ENCODE data around the gene FAM200A. TPM values are rescaled to one million over a fixed set of nuclear protein-coding genes. Genes with fewer than 3 reads are reported as not detected.

FAM200A gene
- total RNA-seq, 1 donor from 2014 or later, result 21.1 TPM

GRCh38 chr7:99543916-99544315 lies 8.0 kb downstream of the FAM200A start:
- Histone ChIP-seq H3K79me2 (ENCODE audit: low read depth) (peaks cover under 1% of the 10 kb centered on the region), H3K4me3 (no peak overlapping the region), H2AFZ (replicated peaks) (no peak overlapping the region), H3K27ac (no peak overlapping the region), H3K9me3 (ENCODE audit: low read depth) (peaks cover 11% of the 10 kb centered on the region), H3F3A (ENCODE audit: low read depth) (no peaks in the 10 kb centered on the region), H4K20me1 (ENCODE audit: low read depth) (no peaks in the 10 kb centered on the region), H3K4me2 (no peak overlapping the region), H3K9ac (no peak overlapping the region), H3K4me1 (no peaks in the 10 kb centered on the region), H3K27me3 (no peaks in the 10 kb centered on the region), H3K36me3 (peaks cover 21% of the 10 kb centered on the region)
- H3K36me3 Mint-ChIP-seq, result peaks cover 49% of the 10 kb centered on the region
- H3K27ac Mint-ChIP-seq, result no peak overlapping the region
- peaks cover 8% of the 10 kb centered on the region for H3K27me3 Mint-ChIP-seq (ENCODE audit: insufficient read depth, low read depth)
- TF ChIP-seq EZH2phosphoT487 (IDR thresholded peaks at IDR 0.05) (no peak), CTCF (IDR thresholded peaks at IDR 0.05) (no peak), EZH2 (IDR thresholded peaks at IDR 0.05) (no peak)
- DNase-seq (ENCODE audit: low spot score), result no peak
- no peak overlapping the region for H3K4me3 Mint-ChIP-seq
- H3K9me3 Mint-ChIP-seq, result peaks cover 48% of the 10 kb centered on the region
- no peaks in the 10 kb centered on the region for H3K4me1 Mint-ChIP-seq

- H3K9ac ChIP-seq, result no peak overlapping the region
- DNase-seq (ENCODE audit: low spot score), result no peak
- H3K9me3 ChIP-seq (ENCODE audit: low read depth), result peaks cover 11% of the 10 kb centered on the region
- no peak for TF ChIP-seq CTCF (IDR thresholded peaks at IDR 0.05)
- TF ChIP-seq EZH2 (IDR thresholded peaks at IDR 0.05), result no peak
- TF ChIP-seq EZH2phosphoT487 (IDR thresholded peaks at IDR 0.05), result no peak
- Mint-ChIP-seq H3K27ac (no peak overlapping the region), H3K27me3 (ENCODE audit: insufficient read depth, low read depth) (peaks cover 8% of the 10 kb centered on the region), H3K4me3 (no peak overlapping the region), H3K4me1 (no peaks in the 10 kb centered on the region), H3K36me3 (peaks cover 44% of the 10 kb centered on the region), H3K9me3 (peaks cover 54% of the 10 kb centered on the region)
- H3K36me3 ChIP-seq, result peaks cover 18% of the 10 kb centered on the region
- H3K79me2 ChIP-seq (ENCODE audit: low read depth), result no peaks in the 10 kb centered on the region
- no peak overlapping the region for H2AFZ ChIP-seq (replicated peaks)
- H3K27ac ChIP-seq, result no peak overlapping the region
- H3K4me1 ChIP-seq, result no peaks in the 10 kb centered on the region
- H3K27me3 ChIP-seq, result no peaks in the 10 kb centered on the region
- H3F3A ChIP-seq (ENCODE audit: low read depth), result no peaks in the 10 kb centered on the region
- H3K4me3 ChIP-seq, result no peak overlapping the region
- H3K4me2 ChIP-seq, result no peak overlapping the region
- H4K20me1 ChIP-seq (ENCODE audit: low read depth), result no peaks in the 10 kb centered on the region
Measured at GRCh38 chr7:99543081-99543671, 8.7 kb downstream of the FAM200A start.

GRCh38 chr7:99541212-99541611 lies 10.7 kb downstream of the FAM200A start:
- Mint-ChIP-seq H3K27me3 (ENCODE audit: insufficient read depth, low read depth) (peaks cover 11% of the 10 kb centered on the region), H3K36me3 (peaks cover 36% of the 10 kb centered on the region), H3K9me3 (peaks cover 53% of the 10 kb centered on the region), H3K4me1 (no peaks in the 10 kb centered on the region), H3K4me3 (no peak overlapping the region), H3K27ac (no peak overlapping the region)
- H2AFZ ChIP-seq (replicated peaks), result no peak overlapping the region
- H3K9me3 ChIP-seq (ENCODE audit: low read depth), result peaks cover 4% of the 10 kb centered on the region
- H3F3A ChIP-seq (ENCODE audit: low read depth), result no peaks in the 10 kb centered on the region
- H3K79me2 ChIP-seq (ENCODE audit: low read depth), result no peaks in the 10 kb centered on the region
- H3K4me3 ChIP-seq, result no peak overlapping the region
- H3K4me1 ChIP-seq, result no peaks in the 10 kb centered on the region
- no peak for DNase-seq (ENCODE audit: low spot score)
- H3K27ac ChIP-seq, result no peak overlapping the region
- TF ChIP-seq CTCF (IDR thresholded peaks at IDR 0.05) (no peak), EZH2 (IDR thresholded peaks at IDR 0.05) (no peak), EZH2phosphoT487 (IDR thresholded peaks at IDR 0.05) (no peak)
- no peaks in the 10 kb centered on the region for H3K27me3 ChIP-seq
- no peak overlapping the region for H3K4me2 ChIP-seq
- H4K20me1 ChIP-seq (ENCODE audit: low read depth), result no peaks in the 10 kb centered on the region
- no peaks in the 10 kb centered on the region for H3K36me3 ChIP-seq
- H3K9ac ChIP-seq, result no peak overlapping the region
